Right lobe of liver (tissue), 4 donors: ENCODE results near the gene HPS3.

Experiments used
- CTCF ChIP-seq, 4 donors: fragments of 200-600 bp in 3 of 4; fragments of 450-650 bp in 1 of 4; IDR thresholded peaks; one replicate each; pipeline versions ENCODE4 v1.5.1 to v1.8.0; 2016 to 2022; ENCODE audit warnings: antibody characterized with exemption in 4 of 4, mild to moderate bottlenecking in 2 of 4
- POLR2A ChIP-seq: fragments of 450-650 bp; IDR thresholded peaks from one replicate; pipeline ENCODE4 v1.6.1; 2017; ENCODE audit warnings: antibody characterized with exemption, mild to moderate bottlenecking
- donor health status: DM: no; HTN: no; CAD: no.
- donor health status: DM: no; HTN: no; CAD: no.
- donor health status: DM: no; HTN: yes; CAD: no.

DNA sequence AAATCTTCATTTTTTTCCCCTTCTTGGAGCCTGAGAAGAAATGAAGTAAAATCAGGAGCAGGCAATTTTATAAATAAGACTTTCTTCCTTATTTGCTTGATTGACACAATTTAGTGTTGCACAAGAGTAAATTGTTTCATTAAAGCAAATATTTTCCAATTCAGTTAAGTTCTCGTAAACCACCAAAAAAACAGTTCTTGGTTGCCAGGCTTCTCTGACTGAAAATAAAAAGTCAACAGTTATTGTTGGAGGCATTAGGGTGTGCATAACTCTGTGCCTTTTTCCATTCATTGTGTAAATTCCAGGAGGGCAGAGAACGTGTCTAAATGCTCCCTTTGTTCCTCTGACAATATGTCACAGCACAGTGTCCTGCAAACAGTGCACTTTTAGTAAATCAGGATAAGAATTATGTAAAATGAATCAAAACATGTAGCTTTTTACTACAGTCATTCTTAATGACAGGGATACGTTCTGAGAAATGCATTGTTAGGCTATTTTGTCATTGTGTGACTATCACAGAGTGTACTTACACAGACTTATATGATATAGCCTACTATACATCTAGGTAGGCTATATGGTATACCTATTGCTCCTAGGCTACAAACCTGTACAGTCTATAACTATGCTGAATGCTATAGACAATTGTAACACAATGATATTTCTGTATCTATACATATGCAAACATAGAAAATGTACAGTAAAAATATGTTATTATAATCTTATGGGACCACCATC lies 92.5 kb downstream of the HPS3 start, which contains the start of gene CP:
- TF ChIP-seq CTCF (IDR thresholded peaks at IDR 0.05) (no peak), POLR2A (peak; percentile 75)
